Peyer's patch (tissue), 4 donors: ENCODE results near the gene SYCN.

Source experiments
- CTCF ChIP-seq, 6 experiments: fragments of 450-650 bp in 4 of 6; fragments of 200-600 bp in 2 of 6; sonication (generic) in 1 of 6; IDR thresholded peaks; one replicate each; pipeline ENCODE4 v1.5.1; 2017 to 2019; ENCODE audit warnings: antibody characterized with exemption in 6 of 6, mild to moderate bottlenecking in 3 of 6, moderate library complexity in 1 of 6
- POLR2A ChIP-seq, 2 donors: fragments of 450-650 bp; IDR thresholded peaks; one replicate each; pipeline ENCODE4 v1.5.1; 2017; ENCODE audit warnings: antibody characterized with exemption in 2 of 2, mild to moderate bottlenecking in 2 of 2, moderate library complexity in 2 of 2

DNA sequence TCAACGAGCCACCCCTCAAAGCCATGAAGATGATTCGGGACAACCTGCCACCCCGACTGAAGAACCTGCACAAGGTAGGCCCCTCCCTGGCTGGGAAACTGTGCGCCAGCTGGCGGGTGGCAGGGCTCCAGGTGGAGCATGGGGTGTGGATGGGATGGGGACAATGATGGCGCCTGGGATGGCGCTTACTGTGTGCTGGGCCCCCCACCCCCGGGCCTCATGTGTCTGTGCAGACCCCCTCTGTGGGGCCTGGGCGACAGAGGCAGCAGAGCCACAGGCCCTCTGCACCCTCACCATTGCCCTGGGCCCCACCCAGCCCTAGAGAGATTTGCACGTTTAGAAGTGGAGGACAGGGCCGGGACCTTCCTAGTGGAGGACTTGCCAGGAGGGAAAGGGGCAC lies 26.3 kb downstream of the SYCN start:
- no peak for TF ChIP-seq POLR2A (IDR thresholded peaks at IDR 0.05)
- TF ChIP-seq CTCF (IDR thresholded peaks at IDR 0.05), result no peak
